SK-N-SH treated with all-trans-retinoic acid at 6 μM for 48 hours (cell line): ENCODE data around the gene HMX1.

ENCODE experiments used
- ATAC-seq: fragments of 200-7000 bp; cut with Tn5 transposase; 3 replicates; pipeline ENCODE4 v1.9.1; 2020; ENCODE audit warnings: mild to moderate bottlenecking, moderate library complexity
- BACH2 ChIP-seq: fragments of 250-450 bp; sonication (Bioruptor Pico); IDR thresholded peaks from 2 replicates; pipeline ENCODE4 v1.9.0; 2021; ENCODE audit warnings: mild to moderate bottlenecking, borderline replicate concordance
- CSDC2 ChIP-seq: fragments of 250-450 bp; sonication (Bioruptor Pico); IDR thresholded peaks from 2 replicates; pipeline ENCODE4 v1.5.0; 2020; ENCODE audit warnings: mild to moderate bottlenecking, moderate library complexity
- CSRNP3 ChIP-seq: fragments of 250-450 bp; sonication (Bioruptor Pico); IDR thresholded peaks from 2 replicates; pipeline ENCODE4 v1.5.1; 2021; ENCODE audit warnings: mild to moderate bottlenecking, moderate library complexity
- ESRRG ChIP-seq: fragments of 250-450 bp; sonication (Bioruptor Pico); IDR thresholded peaks from 2 replicates; pipeline ENCODE4 v1.6.1; 2021; ENCODE audit warnings: mild to moderate bottlenecking
- GLIS3 ChIP-seq: fragments of 250-450 bp; sonication (Bioruptor Pico); IDR thresholded peaks from 2 replicates; pipeline ENCODE4 v1.5.0; 2020; ENCODE audit warnings: mild to moderate bottlenecking, moderate library complexity
- ISL1 ChIP-seq: fragments of 250-450 bp; sonication (Bioruptor Pico); IDR thresholded peaks from 2 replicates; pipeline ENCODE4 v2.1.2; 2022; ENCODE audit warnings: mild to moderate bottlenecking, moderate library complexity
- OSR1 ChIP-seq: fragments of 250-450 bp; sonication (Bioruptor Pico); IDR thresholded peaks from 2 replicates; pipeline ENCODE4 v1.8.0; 2022; ENCODE audit warnings: moderate library complexity, mild to moderate bottlenecking, inconsistent platforms
- POU6F1 ChIP-seq: fragments of 250-450 bp; sonication (Bioruptor Pico); IDR thresholded peaks from 2 replicates; pipeline ENCODE4 v1.8.0; 2021; ENCODE audit warnings: low read depth, mild to moderate bottlenecking, moderate library complexity, borderline replicate concordance
- SNAI2 ChIP-seq: fragments of 250-450 bp; sonication (Bioruptor Pico); IDR thresholded peaks from 2 replicates; pipeline ENCODE4 v1.5.0; 2020; ENCODE audit warnings: mild to moderate bottlenecking, moderate library complexity
- TCF4 ChIP-seq: fragments of 250-450 bp; sonication (Bioruptor Pico); IDR thresholded peaks from 2 replicates; pipeline ENCODE4 v1.8.0; 2021; ENCODE audit warnings: mild to moderate bottlenecking, moderate library complexity, borderline replicate concordance
- TOX ChIP-seq: fragments of 250-450 bp; sonication (Bioruptor Pico); IDR thresholded peaks from 2 replicates; pipeline ENCODE4 v1.8.0; 2021; ENCODE audit warnings: mild to moderate bottlenecking, moderate library complexity, borderline replicate concordance
- TSHZ2 ChIP-seq: fragments of 250-450 bp; sonication (Bioruptor Pico); IDR thresholded peaks from 2 replicates; pipeline ENCODE4 v1.5.0; 2020; ENCODE audit warnings: mild to moderate bottlenecking, moderate library complexity
- ZFP3 ChIP-seq: fragments of 250-450 bp; sonication (Bioruptor Pico); IDR thresholded peaks from 2 replicates; pipeline ENCODE4 v1.5.0; 2020; ENCODE audit warnings: mild to moderate bottlenecking, moderate library complexity
- ZFP30 ChIP-seq: fragments of 450-650 bp; formaldehyde crosslinking; IDR thresholded peaks from 2 replicates; pipeline ENCODE4 v1.5.0; 2022; ENCODE audit warnings: mild to moderate bottlenecking, moderate library complexity
- ZNF565 ChIP-seq: fragments of 450-650 bp; formaldehyde crosslinking; conservative IDR thresholded peaks from 2 replicates; pipeline ENCODE4 v1.5.0; 2020; ENCODE audit warnings: low read depth, mild to moderate bottlenecking, moderate library complexity
- ZNF70 ChIP-seq: fragments of 450-650 bp; formaldehyde crosslinking; IDR thresholded peaks from 2 replicates; pipeline ENCODE4 v1.5.0; 2020; ENCODE audit warnings: mild to moderate bottlenecking, moderate library complexity
- ZNF8 ChIP-seq: fragments of 450-650 bp; formaldehyde crosslinking; IDR thresholded peaks from 2 replicates; pipeline ENCODE4 v1.5.0; 2020; ENCODE audit warnings: mild to moderate bottlenecking, moderate library complexity
- TF ChIP-seq, protein P1 (sequence below): fragments of 250-450 bp; sonication (Bioruptor Pico); IDR thresholded peaks from 2 replicates; pipeline ENCODE4 v1.5.1; 2020; ENCODE audit warnings: low read depth, mild to moderate bottlenecking, moderate library complexity

HMX1 gene

GRCh38 chr4:8868321-8869001 lies 3.2 kb downstream of the HMX1 start (continued):
- TF ChIP-seq POU6F1 (CRISPR knock-in tag) = no peak
- no peak for TF ChIP-seq ZNF565 (CRISPR knock-in tag)

- TF ChIP-seq POU6F1 (CRISPR knock-in tag) = no peak
- TF ChIP-seq GLIS3 (CRISPR knock-in tag) = no peak
- TF ChIP-seq ISL1 (CRISPR knock-in tag) = no peak
- TF ChIP-seq SNAI2 (CRISPR knock-in tag) = no peak
- TF ChIP-seq CSRNP3 = no peak
- no peak for TF ChIP-seq TOX (CRISPR knock-in tag)
- TF ChIP-seq ZNF70 (CRISPR knock-in tag) = no peak
- TF ChIP-seq ESRRG (CRISPR knock-in tag) = no peak
- TF ChIP-seq TSHZ2 (CRISPR knock-in tag) = no peak
- TF ChIP-seq BACH2 = no peak
- no peak for ATAC-seq
These were observed 3.9 kb downstream of the HMX1 start for GRCh38 chr4:8867624-8868320.

GRCh38 chr4:8866828-8867623 lies 4.6 kb downstream of the HMX1 start:
- TF ChIP-seq ZNF8 (CRISPR knock-in tag) (no peak), TSHZ2 (CRISPR knock-in tag) (no peak), ZFP30 (CRISPR knock-in tag) (no peak), TOX (CRISPR knock-in tag) (no peak), CSDC2 (CRISPR knock-in tag) (no peak), ZFP3 (CRISPR knock-in tag) (no peak), BACH2 (no peak), TCF4 (CRISPR knock-in tag) (no peak), ZNF70 (CRISPR knock-in tag) (no peak), CSRNP3 (no peak), ZNF565 (CRISPR knock-in tag) (no peak), OSR1 (CRISPR knock-in tag) (no peak)
- TF ChIP-seq, protein P1, sequence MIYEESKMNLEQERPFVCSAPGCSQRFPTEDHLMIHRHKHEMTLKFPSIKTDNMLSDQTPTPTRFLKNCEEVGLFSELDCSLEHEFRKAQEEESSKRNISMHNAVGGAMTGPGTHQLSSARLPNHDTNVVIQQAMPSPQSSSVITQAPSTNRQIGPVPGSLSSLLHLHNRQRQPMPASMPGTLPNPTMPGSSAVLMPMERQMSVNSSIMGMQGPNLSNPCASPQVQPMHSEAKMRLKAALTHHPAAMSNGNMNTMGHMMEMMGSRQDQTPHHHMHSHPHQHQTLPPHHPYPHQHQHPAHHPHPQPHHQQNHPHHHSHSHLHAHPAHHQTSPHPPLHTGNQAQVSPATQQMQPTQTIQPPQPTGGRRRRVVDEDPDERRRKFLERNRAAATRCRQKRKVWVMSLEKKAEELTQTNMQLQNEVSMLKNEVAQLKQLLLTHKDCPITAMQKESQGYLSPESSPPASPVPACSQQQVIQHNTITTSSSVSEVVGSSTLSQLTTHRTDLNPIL = no peak
- no peak for ATAC-seq
